A673 (cell line): Measurements from ENCODE around the gene CDK2. TPM values are rescaled to one million over a fixed set of nuclear protein-coding genes. Genes with fewer than 3 reads are reported as not detected.
"Not testable (repeated sequence)": the region's sequence is repeated elsewhere in the genome, so short reads cannot be mapped to it uniquely, and the experiment has no call there.

Source experiments
- BruUV-seq: library from RNA; stranded (reverse); fragments of 400-500 nt; replicated peaks from 2 replicates; lab custom pipeline; 2021; lab: Mats Ljungman, UMichigan
- CTCF ChIA-PET: fragments of 300-600 bp; sonication (Branson Sonifier 250); formaldehyde crosslinking; loops from one replicate; lab custom pipeline; 2022; ENCODE audit warnings: antibody characterized with exemption; lab: Charles Lee
- POLR2A ChIA-PET: fragments of 300-600 bp; sonication (Branson Sonifier 250); formaldehyde crosslinking; loops from one replicate; lab custom pipeline; 2022; ENCODE audit warnings: antibody characterized with exemption; ENCODE audit not compliant: low non-redundant PET; lab: Charles Lee
- DNase-seq: peaks from one replicate; pipeline ENCODE4 v3.0.0-alpha.2; 2015; ENCODE audit warnings: low spot score
- H3K27ac ChIP-seq: fragments of 200-600 bp; sonication (generic); 2 replicates; pipeline ENCODE4 v1.5.1; 2016; ENCODE audit warnings: mixed run types, low read depth, mild to moderate bottlenecking, mixed read lengths, antibody characterized with exemption, low read length; ENCODE audit not compliant: poor library complexity, severe bottlenecking
- H3K27me3 ChIP-seq: fragments of 200-600 bp; sonication (generic); replicated peaks from 2 replicates; pipeline ENCODE4 v1.6.1; 2017; ENCODE audit warnings: mixed run types, low read depth, mild to moderate bottlenecking, mixed read lengths, antibody characterized with exemption, low read length; ENCODE audit not compliant: insufficient read depth, poor library complexity
- H3K36me3 ChIP-seq: fragments of 200-600 bp; sonication (generic); 2 replicates; pipeline ENCODE4 v1.6.1; 2016; ENCODE audit warnings: mixed run types, mild to moderate bottlenecking, mixed read lengths, antibody characterized with exemption, low read length; ENCODE audit not compliant: insufficient read depth, poor library complexity, severe bottlenecking
- H3K4me1 ChIP-seq: fragments of 200-600 bp; sonication (generic); 2 replicates; pipeline ENCODE4 v1.6.1; 2017; ENCODE audit warnings: mixed run types, mild to moderate bottlenecking, mixed read lengths, antibody characterized with exemption, low read length; ENCODE audit not compliant: insufficient read depth, poor library complexity, severe bottlenecking
- H3K4me3 ChIP-seq: fragments of 200-600 bp; sonication (generic); 2 replicates; pipeline ENCODE4 v1.5.1; 2016; ENCODE audit warnings: low read depth, mixed run types, mild to moderate bottlenecking, mixed read lengths, low read length; ENCODE audit not compliant: poor library complexity, severe bottlenecking
- H3K9me3 ChIP-seq: fragments of 200-600 bp; sonication (generic); 2 replicates; pipeline ENCODE4 v1.6.1; 2016; ENCODE audit warnings: mixed run types, low read depth, mild to moderate bottlenecking, mixed read lengths, antibody characterized with exemption, low read length; ENCODE audit not compliant: poor library complexity, severe bottlenecking
- CTCF ChIP-seq: fragments of 300-800, 200-600 bp; sonication (generic); conservative IDR thresholded peaks from 2 replicates; pipeline ENCODE4 v1.5.1; 2017; ENCODE audit warnings: low read depth, mild to moderate bottlenecking, antibody characterized with exemption, low read length, moderate library complexity, mixed read lengths
- EZH2 ChIP-seq: fragments of 200-600 bp; sonication (generic); IDR thresholded peaks from 2 replicates; pipeline ENCODE4 v1.6.1; 2017; ENCODE audit warnings: borderline replicate concordance, low read depth, mild to moderate bottlenecking, mixed read lengths, antibody characterized with exemption, low read length; ENCODE audit not compliant: poor library complexity, severe bottlenecking
- intact Hi-C: fragments of 100-400 bp; cut with micrococcal nuclease; formaldehyde crosslinking; loops from one replicate; pipeline ENCODE4 v1.10.0; 2022; ENCODE audit not compliant: unreplicated experiment
- total RNA-seq: library from RNA; stranded (reverse); gene quantifications from 2 replicates; pipeline ENCODE4 v1.2.3, GENCODE V29; 2021

Gene CDK2
- total RNA-seq, 1 experiment from 2014 or later = 103 TPM

GRCh38 chr12:55983232-55983842, 16.7 kb downstream of the CDK2 start:
- TF ChIP-seq CTCF (no peak), EZH2 (no peak)
- H3K4me3 ChIP-seq = no peak overlapping the region
- no peaks in the 10 kb centered on the region for H3K9me3 ChIP-seq
- POLR2A ChIA-PET = no interaction called here
- no TSS peak for BruUV-seq
- no peaks in the 10 kb centered on the region for H3K27me3 ChIP-seq
- CTCF ChIA-PET = interaction anchor here (0.7 kb wide), 1 partner anchor 47 kb away, joined by 4 read pairs; no protein-coding TSS in a partner anchor
- H3K36me3 ChIP-seq = peaks cover 20% of the 10 kb centered on the region
- H3K4me1 ChIP-seq = no peaks in the 10 kb centered on the region
- intact Hi-C loops = no loop called here
- no peak for DNase-seq
- H3K27ac ChIP-seq = no peak overlapping the region

GRCh38 chr12:55984861-55985260, 18.2 kb downstream of the CDK2 start:
- no peak overlapping the region for H3K27ac ChIP-seq
- CTCF ChIA-PET = interaction anchor here (0.6 kb wide), 1 partner anchor 59 kb away, joined by 3 read pairs; no protein-coding TSS in a partner anchor
- no peak for DNase-seq
- H3K4me3 ChIP-seq = no peak overlapping the region
- H3K9me3 ChIP-seq = no peaks in the 10 kb centered on the region
- H3K36me3 ChIP-seq = peaks cover 21% of the 10 kb centered on the region
- no TSS peak for BruUV-seq
- no peaks in the 10 kb centered on the region for H3K27me3 ChIP-seq
- no peaks in the 10 kb centered on the region for H3K4me1 ChIP-seq
- intact Hi-C loops = no loop called here
- POLR2A ChIA-PET = no interaction called here
- TF ChIP-seq CTCF (no peak), EZH2 (no peak)

- CTCF ChIA-PET = interaction anchor here (0.6 kb wide), 1 partner anchor 60 kb away, joined by 3 read pairs; no protein-coding TSS in a partner anchor
- no peak for DNase-seq
- no peaks in the 10 kb centered on the region for H3K27me3 ChIP-seq
- intact Hi-C loops = no loop called here
- H3K4me3 ChIP-seq = no peak overlapping the region
- POLR2A ChIA-PET = no interaction called here
- peaks cover 23% of the 10 kb centered on the region for H3K36me3 ChIP-seq
- H3K4me1 ChIP-seq = no peaks in the 10 kb centered on the region
- no peak for TF ChIP-seq EZH2
- no peak for TF ChIP-seq CTCF
- no TSS peak for BruUV-seq
- H3K27ac ChIP-seq = no peak overlapping the region
- H3K9me3 ChIP-seq = no peaks in the 10 kb centered on the region
Observed at GRCh38 chr12:55985341-55985740, 18.7 kb downstream of the CDK2 start.

- POLR2A ChIA-PET, intact Hi-C loops, H3K27me3 ChIP-seq, BruUV-seq, H3K27ac ChIP-seq, DNase-seq, H3K4me3 ChIP-seq, H3K9me3 ChIP-seq, H3K4me1 ChIP-seq: not testable (repeated sequence)
- CTCF ChIA-PET = interaction anchor here (1.5 kb wide), 1 partner anchor 10 kb away, joined by 4 read pairs; no protein-coding TSS in a partner anchor
- peaks cover 29% of the 10 kb centered on the region for H3K36me3 ChIP-seq
Observed at GRCh38 chr12:55985976-55986375, 19.3 kb downstream of the CDK2 start.
